WI38 (cell line): ENCODE data around the gene NRROS.
"Not testable (repeated sequence)": the region's sequence is repeated elsewhere in the genome, so short reads cannot be mapped to it uniquely, and the experiment has no call there.

Source experiments
- H3K4me3 ChIP-seq: 2 replicates; pipeline ENCODE4 v1.5.1; 2011; ENCODE audit warnings: low read depth, mild to moderate bottlenecking, control low read depth, low read length
- CTCF ChIP-seq: IDR thresholded peaks from 2 replicates; pipeline ENCODE4 v1.5.1; 2012; ENCODE audit warnings: low read depth, mild to moderate bottlenecking, control low read depth, low read length

The NRROS gene

DNA sequence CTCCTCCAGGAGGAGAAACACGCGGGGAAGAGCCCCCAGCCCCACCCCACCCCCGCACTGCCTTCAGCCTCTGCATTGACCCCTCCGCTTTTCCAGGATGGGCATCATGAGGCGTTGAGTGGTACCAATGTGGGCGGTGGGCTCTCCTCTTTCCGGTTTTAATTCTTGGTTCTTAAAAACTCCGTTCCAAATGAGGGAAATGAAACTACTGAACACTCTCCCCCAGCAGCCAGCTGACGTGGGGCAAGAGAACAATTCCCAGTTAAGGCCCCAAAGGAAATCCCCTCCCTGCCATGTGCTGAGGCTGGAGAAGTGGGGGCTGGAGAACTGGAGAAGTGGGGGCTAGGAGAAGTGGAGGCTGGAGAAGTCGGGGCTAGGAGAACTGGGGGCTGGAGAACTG, 5.3 kb upstream of the NRROS start:
- TF ChIP-seq CTCF: no peak
- no peak overlapping the region for H3K4me3 ChIP-seq

DNA sequence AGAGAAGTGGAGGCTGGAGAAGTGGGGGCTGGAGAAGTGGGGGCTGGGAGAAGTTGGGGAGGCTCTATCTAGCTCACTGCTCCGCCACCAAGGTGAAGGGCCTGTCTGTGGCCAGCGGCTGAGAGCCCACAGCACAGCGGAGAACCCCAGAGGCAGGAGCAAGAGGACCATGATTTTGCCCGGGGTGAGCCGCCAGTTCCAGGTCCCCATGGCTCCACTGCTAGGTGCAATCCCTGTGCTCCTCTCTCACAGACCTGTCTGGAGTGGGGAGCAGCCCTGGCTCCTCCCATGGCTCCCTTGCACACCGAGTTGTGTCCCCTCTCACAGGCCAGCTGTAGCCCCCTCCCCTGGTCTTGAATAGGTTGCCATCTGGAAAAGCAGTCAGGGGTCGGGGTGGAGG, 4.7 kb upstream of the NRROS start:
- no peak for TF ChIP-seq CTCF
- H3K4me3 ChIP-seq: no peak overlapping the region

DNA sequence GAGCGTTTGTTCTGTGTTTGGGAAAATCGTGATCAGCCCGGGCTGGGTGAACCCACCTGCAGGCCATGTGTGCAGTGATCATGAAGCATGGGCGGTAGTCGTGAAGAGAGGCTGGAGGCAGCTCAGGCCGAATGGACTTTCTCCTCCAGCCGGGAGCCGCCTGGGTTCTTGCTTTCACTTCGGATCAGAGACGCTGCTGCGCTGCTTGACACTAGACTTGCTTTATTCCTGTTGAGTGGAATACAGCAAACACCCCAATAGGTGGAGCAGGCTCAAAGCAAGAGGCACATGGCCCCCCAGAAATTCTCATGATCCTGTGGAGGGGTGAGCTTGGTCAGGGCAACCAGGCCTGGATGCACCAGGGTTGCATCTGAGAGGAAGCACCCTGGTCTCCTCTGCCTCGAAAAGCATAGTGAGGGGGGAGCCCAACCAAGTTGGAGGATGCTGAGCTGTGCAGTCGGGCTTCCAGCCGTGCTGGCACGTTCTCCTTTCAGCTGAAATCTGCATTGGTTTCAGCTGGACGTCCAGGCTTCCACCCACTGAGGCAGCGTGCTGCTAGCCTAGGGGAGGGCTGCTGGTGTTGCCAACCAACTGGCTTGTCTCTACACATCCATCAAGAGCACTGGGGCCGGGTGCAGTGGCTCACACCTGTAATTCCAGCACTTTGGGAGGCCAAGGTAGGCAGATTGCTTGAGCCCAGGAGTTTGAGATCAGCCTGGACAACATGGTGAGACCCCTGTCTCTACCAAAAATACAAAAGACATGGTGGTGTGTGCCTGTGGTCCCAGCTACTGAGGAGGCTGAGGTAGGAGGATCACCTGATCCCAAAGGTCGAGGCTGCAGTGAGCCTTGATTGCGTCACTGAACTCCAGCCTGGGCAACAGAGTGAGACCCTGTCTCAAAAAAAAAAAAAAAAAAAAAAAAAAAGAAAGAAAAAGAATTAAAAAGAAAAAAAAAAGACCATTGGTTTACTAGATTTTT, 2.8 kb upstream of the NRROS start:
- no peak for TF ChIP-seq CTCF
- H3K4me3 ChIP-seq: no peak overlapping the region

DNA sequence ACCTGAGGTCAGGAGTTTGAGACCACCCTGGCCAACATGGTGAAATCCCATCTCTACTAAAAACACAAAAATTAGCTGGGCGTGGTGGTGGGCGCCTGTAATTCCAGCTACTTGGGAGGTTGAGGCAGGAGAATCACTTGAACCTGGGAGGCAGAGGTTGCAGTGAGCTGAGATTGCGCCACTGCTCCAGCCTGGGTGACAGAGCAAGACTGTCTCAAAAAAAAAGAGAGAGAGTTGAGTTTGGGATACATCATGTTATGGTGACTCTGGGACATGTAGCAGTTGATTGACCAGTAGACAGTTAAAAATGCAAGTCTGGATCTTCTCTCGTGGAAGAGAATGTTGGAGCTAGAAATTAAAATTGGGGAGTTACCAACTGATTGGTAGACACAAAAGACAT, 1.6 kb upstream of the NRROS start:
- not testable (repeated sequence) for H3K4me3 ChIP-seq

GRCh38 chr3:196638861-196639482, 522 bp upstream of the NRROS start:
- H3K4me3 ChIP-seq: no peak overlapping the region
- no peak for TF ChIP-seq CTCF

GRCh38 chr3:196640297-196641018, 964 bp downstream of the NRROS start:
- no peak for TF ChIP-seq CTCF
- H3K4me3 ChIP-seq: no peak overlapping the region

GRCh38 chr3:196641333-196642054, 2.0 kb downstream of the NRROS start:
- no peak overlapping the region for H3K4me3 ChIP-seq
- no peak for TF ChIP-seq CTCF
